Esophagus squamous epithelium (tissue), 5 donors: ENCODE measurements around the gene FAM78A. TPM values are rescaled to one million over a fixed set of nuclear protein-coding genes. Genes with fewer than 3 reads are reported as not detected.

Source experiments
- DNase-seq: peaks from one replicate; lab custom pipeline; 2025; lab: John Stamatoyannopoulos, UW
- H3K27ac ChIP-seq, 4 donors: fragments of 200-600 bp; sonication (generic); one replicate each; pipeline ENCODE4 v1.5.1; 2016 to 2019; ENCODE audit warnings: mild to moderate bottlenecking in 1 of 4
- H3K27me3 ChIP-seq, 4 donors: fragments of 200-600 bp; sonication (generic); 1 replicate in 3 of 4; 2 replicates in 1 of 4; pipeline versions ENCODE4 v1.5.1 to v1.6.0; 2017 to 2021; ENCODE audit warnings: antibody characterized with exemption in 1 of 4
- H3K36me3 ChIP-seq, 3 donors: fragments of 200-600 bp; sonication (generic); one replicate each; pipeline ENCODE4 v1.5.1; 2016 to 2019
- H3K4me1 ChIP-seq, 3 donors: fragments of 200-600 bp; sonication (generic); one replicate each; pipeline ENCODE4 v1.5.1; 2017 to 2019
- H3K4me3 ChIP-seq, 4 donors: fragments of 200-600 bp; sonication (generic); 1 replicate in 3 of 4; 2 replicates in 1 of 4; pipeline ENCODE4 v1.5.1; 2016 to 2019; ENCODE audit warnings: mild to moderate bottlenecking in 2 of 4, moderate library complexity in 1 of 4
- H3K9me3 ChIP-seq, 3 donors: fragments of 200-600 bp; sonication (generic); one replicate each; pipeline ENCODE4 v1.5.1; 2016 to 2019
- CTCF ChIP-seq, 6 experiments: fragments of 450-650 bp in 4 of 6; fragments of 200-600 bp in 2 of 6; sonication (generic) in 2 of 6; IDR thresholded peaks; one replicate each; pipeline ENCODE4 v1.5.1; 2016 to 2019; ENCODE audit warnings: antibody characterized with exemption in 6 of 6, mild to moderate bottlenecking in 4 of 6, moderate library complexity in 4 of 6
- POLR2A ChIP-seq, 4 donors: fragments of 450-650 bp; IDR thresholded peaks; one replicate each; pipeline ENCODE4 v1.6.1; 2017; ENCODE audit warnings: antibody characterized with exemption in 4 of 4, mild to moderate bottlenecking in 4 of 4, moderate library complexity in 3 of 4
- WGBS, 2 donors: methylation state at CpG; one replicate each; pipeline ENCODE4 v1.1.5; 2018; 5-methylcytosine and 5-hydroxymethylcytosine counted together
- intact Hi-C: fragments of 100-400 bp; cut with DNase I; formaldehyde crosslinking; loops from one replicate; pipeline ENCODE4 v1.15.0; 2022
- total RNA-seq, 4 donors: library from RNA; depleted of rRNA; stranded (reverse); fragments of >200 nt; gene quantifications; one replicate each; pipeline ENCODE4 v1.1.0, GENCODE V29; 2016
- donor health status: DM: yes; HTN: yes; CAD: no.

The FAM78A gene
- total RNA-seq, 4 donors from 2014 or later = 0.61 to 2.9 (median 2.0) TPM

GRCh38 chr9:131297903-131298302 lies 21.6 kb upstream of the FAM78A start:
- TF ChIP-seq CTCF (IDR thresholded peaks at IDR 0.05) = no peak
- TF ChIP-seq POLR2A (IDR thresholded peaks at IDR 0.05) = no peak
- intact Hi-C loops = no loop called here
- H3K4me1 ChIP-seq = no peaks in the 10 kb centered on the region
- no peak overlapping the region for H3K27ac ChIP-seq
- no peaks in the 10 kb centered on the region for H3K36me3 ChIP-seq
- 57 to 63% methylated on average over 6 to 7 of the region's 11 CpGs for whole genome bisulfite sequencing, 2 donors
- no peaks in the 10 kb centered on the region for H3K9me3 ChIP-seq
- no peaks in the 10 kb centered on the region for H3K27me3 ChIP-seq
- DNase-seq = no peak
- H3K4me3 ChIP-seq = no peak overlapping the region

GRCh38 chr9:131296906-131297500 lies 20.7 kb upstream of the FAM78A start:
- no peaks in the 10 kb centered on the region for H3K4me1 ChIP-seq
- intact Hi-C loops = no loop called here
- H3K4me3 ChIP-seq = no peak overlapping the region
- DNase-seq = no peak
- TF ChIP-seq CTCF (IDR thresholded peaks at IDR 0.05) = no peak
- TF ChIP-seq POLR2A (IDR thresholded peaks at IDR 0.05) = no peak
- no peaks in the 10 kb centered on the region for H3K9me3 ChIP-seq
- 83 to 86% methylated on average over 6 to 8 of the region's 8 CpGs for WGBS, 2 donors
- H3K27me3 ChIP-seq = no peaks in the 10 kb centered on the region
- H3K27ac ChIP-seq = no peak overlapping the region
- no peaks in the 10 kb centered on the region for H3K36me3 ChIP-seq

DNA sequence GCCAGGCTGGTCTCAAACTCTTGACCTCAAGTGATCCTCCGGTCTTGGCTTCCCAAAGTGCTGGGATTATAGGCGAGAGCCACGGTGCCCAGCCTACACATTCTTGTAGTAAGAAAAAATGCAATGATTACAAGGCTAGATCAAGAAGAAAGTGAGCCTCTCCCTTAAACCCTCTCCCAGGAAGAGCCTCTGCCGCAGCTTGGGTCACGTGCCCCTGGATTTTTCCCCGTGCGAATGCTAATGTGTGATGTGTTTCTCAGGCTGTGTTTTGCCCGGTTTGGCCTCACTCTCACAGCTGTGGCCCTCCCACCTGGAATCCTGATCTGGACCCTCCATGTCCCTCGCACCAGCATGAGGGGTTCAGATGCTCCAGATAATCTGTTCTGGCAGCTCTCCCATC lies 20.1 kb upstream of the FAM78A start:
- intact Hi-C loops = no loop called here
- H3K27me3 ChIP-seq = no peaks in the 10 kb centered on the region
- H3K9me3 ChIP-seq = no peaks in the 10 kb centered on the region
- no peak overlapping the region for H3K4me3 ChIP-seq
- no peaks in the 10 kb centered on the region for H3K36me3 ChIP-seq
- TF ChIP-seq POLR2A (IDR thresholded peaks at IDR 0.05) (no peak), CTCF (IDR thresholded peaks at IDR 0.05) (no peak)
- 63 to 66% methylated on average over 8 to 9 of the region's 9 CpGs for WGBS, 2 donors
- DNase-seq = no peak
- H3K27ac ChIP-seq = no peak overlapping the region
- H3K4me1 ChIP-seq = no peaks in the 10 kb centered on the region

DNA sequence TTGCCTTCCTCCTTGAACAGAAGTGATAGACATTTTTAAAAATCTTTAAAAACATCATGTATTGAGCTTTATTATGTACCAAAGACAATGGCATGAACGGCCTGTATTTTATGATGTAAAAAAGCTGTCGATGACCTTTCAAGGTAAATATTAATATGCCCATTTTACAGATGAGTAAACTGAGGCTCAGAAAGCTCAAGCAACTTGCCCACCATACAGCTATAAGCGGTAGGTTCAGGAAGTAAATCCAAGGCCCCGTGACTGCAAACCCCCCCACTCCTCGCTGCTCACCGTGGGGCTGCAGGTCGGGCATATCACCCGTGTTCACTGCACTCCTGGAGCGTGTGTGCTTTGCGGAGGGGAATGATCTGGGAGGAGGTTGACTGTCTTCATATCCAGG lies 16.6 kb upstream of the FAM78A start:
- Histone ChIP-seq H3K4me3 (no peak overlapping the region), H3K36me3 (no peaks in the 10 kb centered on the region), H3K27ac (no peak overlapping the region), H3K4me1 (peaks cover 0 to 19% (median 9%) of the 10 kb centered on the region in 3 donors), H3K27me3 (no peaks in the 10 kb centered on the region), H3K9me3 (no peaks in the 10 kb centered on the region)
- intact Hi-C loops = no loop called here
- WGBS, 2 donors = 85 to 90% methylated on average over 7 to 10 of the region's 10 CpGs
- DNase-seq = no peak
- TF ChIP-seq CTCF (IDR thresholded peaks at IDR 0.05) = no peak
- no peak for TF ChIP-seq POLR2A (IDR thresholded peaks at IDR 0.05)

GRCh38 chr9:131291795-131292315 lies 15.5 kb upstream of the FAM78A start:
- TF ChIP-seq CTCF (IDR thresholded peaks at IDR 0.05) (no peak), POLR2A (IDR thresholded peaks at IDR 0.05) (no peak)
- Histone ChIP-seq H3K9me3 (no peaks in the 10 kb centered on the region), H3K4me1 (peaks cover 0 to 19% (median 9%) of the 10 kb centered on the region in 3 donors), H3K4me3 (no peak overlapping the region), H3K27me3 (no peaks in the 10 kb centered on the region), H3K27ac (no peak overlapping the region), H3K36me3 (no peaks in the 10 kb centered on the region)
- intact Hi-C loops = no loop called here
- 47 to 77% methylated on average over 4 to 5 of the region's 7 CpGs for WGBS, 2 donors
- no peak for DNase-seq
